ENCODE results near the gene DPEP1.

DNA sequence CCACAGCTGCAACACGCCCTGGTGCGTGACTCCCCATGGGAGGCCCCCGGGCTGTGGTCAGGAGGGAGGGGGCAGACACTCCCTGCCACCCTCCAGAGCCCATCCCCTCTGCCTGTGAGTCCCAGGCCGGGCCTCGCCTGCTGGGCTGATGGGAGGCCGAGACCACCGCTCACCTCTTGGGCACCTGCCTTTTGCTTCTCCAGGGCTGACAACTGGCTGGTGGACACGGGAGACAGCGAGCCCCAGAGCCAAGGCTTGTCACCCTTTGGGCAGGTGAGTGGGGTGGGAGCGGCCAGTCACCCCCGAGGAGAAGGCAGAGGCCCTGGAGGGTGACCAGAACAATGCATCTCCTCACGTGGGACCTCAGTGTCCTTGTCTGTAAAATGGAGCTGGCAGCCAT, 23.2 kb downstream of the DPEP1 start:
- TF ChIP-seq CTCF (IDR thresholded peaks at IDR 0.05): no peak
- TF ChIP-seq POLR2A (IDR thresholded peaks at IDR 0.05): no peak
- no peak for TF ChIP-seq EP300 (IDR thresholded peaks at IDR 0.05)
- TF ChIP-seq POLR2AphosphoS5 (IDR thresholded peaks at IDR 0.05): no peak

All from upper lobe of left lung (tissue), 4 donors.